Measurements from ENCODE around the gene KCTD14. TPM values are rescaled to one million over a fixed set of nuclear protein-coding genes. Genes with fewer than 3 reads are reported as not detected.

Gene KCTD14
- total RNA-seq, 1 experiment from 2014 or later, result 17.6 TPM

DNA sequence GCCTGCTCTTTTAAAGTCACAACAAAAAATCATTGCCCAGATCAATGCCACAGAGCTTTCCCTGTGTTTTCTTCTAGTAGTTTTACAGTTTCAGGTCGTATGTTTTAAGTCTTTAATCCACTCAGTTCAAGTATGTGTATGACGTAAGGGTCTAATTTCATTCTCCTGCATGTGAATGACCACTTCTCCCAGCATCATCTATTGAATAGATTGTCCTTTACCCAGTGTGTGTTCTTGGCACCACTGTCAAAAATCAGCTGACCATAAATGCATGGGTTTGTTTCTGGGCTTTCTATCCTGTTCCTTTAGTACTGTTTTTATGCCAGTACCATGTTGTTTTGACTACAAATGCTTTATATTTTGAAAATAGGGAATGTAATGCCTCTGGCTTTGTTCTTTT lies 56.7 kb downstream of the KCTD14 start:
- no peak for DNase-seq
- intact Hi-C loops (cut with micrococcal nuclease; ENCODE audit: unreplicated experiment), result no loop called here
- H3K36me3 Mint-ChIP-seq (ENCODE audit: insufficient read depth, unreplicated experiment), result no peaks in the 10 kb centered on the region
- no peaks in the 10 kb centered on the region for H3K9me3 Mint-ChIP-seq (ENCODE audit: low read depth, unreplicated experiment)
- TF ChIP-seq, protein P1, sequence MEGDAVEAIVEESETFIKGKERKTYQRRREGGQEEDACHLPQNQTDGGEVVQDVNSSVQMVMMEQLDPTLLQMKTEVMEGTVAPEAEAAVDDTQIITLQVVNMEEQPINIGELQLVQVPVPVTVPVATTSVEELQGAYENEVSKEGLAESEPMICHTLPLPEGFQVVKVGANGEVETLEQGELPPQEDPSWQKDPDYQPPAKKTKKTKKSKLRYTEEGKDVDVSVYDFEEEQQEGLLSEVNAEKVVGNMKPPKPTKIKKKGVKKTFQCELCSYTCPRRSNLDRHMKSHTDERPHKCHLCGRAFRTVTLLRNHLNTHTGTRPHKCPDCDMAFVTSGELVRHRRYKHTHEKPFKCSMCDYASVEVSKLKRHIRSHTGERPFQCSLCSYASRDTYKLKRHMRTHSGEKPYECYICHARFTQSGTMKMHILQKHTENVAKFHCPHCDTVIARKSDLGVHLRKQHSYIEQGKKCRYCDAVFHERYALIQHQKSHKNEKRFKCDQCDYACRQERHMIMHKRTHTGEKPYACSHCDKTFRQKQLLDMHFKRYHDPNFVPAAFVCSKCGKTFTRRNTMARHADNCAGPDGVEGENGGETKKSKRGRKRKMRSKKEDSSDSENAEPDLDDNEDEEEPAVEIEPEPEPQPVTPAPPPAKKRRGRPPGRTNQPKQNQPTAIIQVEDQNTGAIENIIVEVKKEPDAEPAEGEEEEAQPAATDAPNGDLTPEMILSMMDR (IDR thresholded peaks at IDR 0.05; ENCODE audit: unreplicated experiment), result no peak
- H3K27me3 Mint-ChIP-seq (ENCODE audit: unreplicated experiment), result no peaks in the 10 kb centered on the region
- CTCF ChIA-PET, result no interaction called here
- no peak overlapping the region for H3K4me3 Mint-ChIP-seq (ENCODE audit: low read depth, unreplicated experiment)
- no TSS peak for BruUV-seq (replicated peaks)
- H3K27ac Mint-ChIP-seq (ENCODE audit: unreplicated experiment), result no peak overlapping the region
- no peaks in the 10 kb centered on the region for H3K4me1 Mint-ChIP-seq (ENCODE audit: low read depth, unreplicated experiment)

Other genes starting within 250 kb of the KCTD14 start
- 68.5 and 76.4 TPM in 2 replicates for gene RSF1, start 202.6 kb downstream of the KCTD14 start, total RNA-seq (2022)
- 11.7 and 12.9 TPM in 2 replicates for gene AAMDC, start 202.1 kb downstream of the KCTD14 start, total RNA-seq (2022)
- 35.4 and 43.9 TPM in 2 replicates for gene INTS4, start 28.6 kb downstream of the KCTD14 start, total RNA-seq (2022)
- gene THRSP, start 40.6 kb upstream of the KCTD14 start, total RNA-seq (2022), result not detected in 2 replicates
- gene NDUFC2, start 56.6 kb upstream of the KCTD14 start, total RNA-seq (2022), result 264 and 343 TPM in 2 replicates
- 73.5 and 85.7 TPM in 2 replicates for gene ALG8, start 116.3 kb upstream of the KCTD14 start, total RNA-seq (2022)
- 8.5 and 8.7 TPM in 2 replicates for gene KCTD21, start 165.3 kb upstream of the KCTD14 start, total RNA-seq (2022)
- 6.8 and 7.8 TPM in 2 replicates for gene USP35, start 165.6 kb upstream of the KCTD14 start, total RNA-seq (2022)